ENCODE data around the gene VANGL2. TPM values are rescaled to one million over a fixed set of nuclear protein-coding genes. Genes with fewer than 3 reads are reported as not detected.
"Not testable (repeated sequence)": the region's sequence is repeated elsewhere in the genome, so short reads cannot be mapped to it uniquely, and the experiment has no call there.

VANGL2 gene
- total RNA-seq, 1 donor from 2014 or later: 2.1 TPM

DNA sequence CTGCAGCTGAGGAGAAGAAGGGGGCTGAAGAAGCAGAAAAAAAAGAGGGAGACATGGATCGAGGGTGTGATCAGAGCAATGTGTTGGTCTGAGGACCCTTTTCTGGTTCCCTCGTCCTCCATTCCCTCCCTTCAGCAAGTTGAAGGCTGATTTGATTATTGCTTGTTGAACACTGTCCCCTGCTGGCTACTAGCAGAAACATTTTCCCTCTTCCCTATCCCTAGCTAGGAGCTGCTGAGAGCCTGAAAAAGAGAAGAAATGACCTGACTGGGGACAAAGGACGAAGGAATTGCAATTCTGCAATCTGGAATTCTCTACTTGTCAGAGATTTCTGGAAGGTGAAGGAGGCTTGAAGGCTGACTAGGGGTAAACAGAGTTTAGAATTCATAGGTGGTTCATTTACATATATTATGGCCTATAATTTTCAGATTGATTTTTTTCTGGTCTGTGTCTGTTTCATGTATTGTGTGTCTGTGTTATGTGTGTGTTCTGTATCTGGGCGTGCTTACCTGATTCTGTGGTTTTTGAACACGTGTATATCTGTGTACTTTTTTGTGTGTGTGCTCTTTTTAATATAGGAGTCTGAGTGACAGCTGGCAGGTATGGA lies 23.7 kb upstream of the VANGL2 start:
- Histone ChIP-seq H3K4me1 (peaks cover 20% of the 10 kb centered on the region), H3K9me3 (replicated peaks) (no peaks in the 10 kb centered on the region), H3K4me3 (no peak overlapping the region), H3K27ac (replicated peaks) (peak overlapping the region; percentile 70), H3K36me3 (no peaks in the 10 kb centered on the region), H3K27me3 (ENCODE audit: low read depth) (peaks cover 22% of the 10 kb centered on the region)
- DNase-seq: no peak
- intact Hi-C loops (cut with micrococcal nuclease): no loop called here
- TF ChIP-seq CTCF (IDR thresholded peaks at IDR 0.05; ENCODE audit: borderline replicate concordance): peak; percentile 93

GRCh38 chr1:160377585-160378206 lies 22.7 kb upstream of the VANGL2 start:
- H3K9me3 ChIP-seq (replicated peaks): no peaks in the 10 kb centered on the region
- no peak overlapping the region for H3K27ac ChIP-seq (replicated peaks)
- intact Hi-C loops (cut with micrococcal nuclease): no loop called here
- TF ChIP-seq CTCF (IDR thresholded peaks at IDR 0.05; ENCODE audit: borderline replicate concordance): no peak
- no peak overlapping the region for H3K4me3 ChIP-seq
- no peaks in the 10 kb centered on the region for H3K36me3 ChIP-seq
- no peak for DNase-seq
- peaks cover 20% of the 10 kb centered on the region for H3K4me1 ChIP-seq
- peaks cover 11% of the 10 kb centered on the region for H3K27me3 ChIP-seq (ENCODE audit: low read depth)

GRCh38 chr1:160384812-160385211 lies 15.6 kb upstream of the VANGL2 start:
- H3K27ac ChIP-seq (replicated peaks); H3K27me3 ChIP-seq (ENCODE audit: low read depth): not testable (repeated sequence)

GRCh38 chr1:160388406-160388805 lies 12.0 kb upstream of the VANGL2 start:
- H3K4me3 ChIP-seq; intact Hi-C loops (cut with micrococcal nuclease): not testable (repeated sequence)

More at GRCh38 chr1:160384812-160385211, 15.6 kb upstream of the VANGL2 start:
- H3K36me3 ChIP-seq; H3K9me3 ChIP-seq (replicated peaks); DNase-seq; intact Hi-C loops (cut with micrococcal nuclease); H3K4me1 ChIP-seq; H3K4me3 ChIP-seq: not testable (repeated sequence)

DNA sequence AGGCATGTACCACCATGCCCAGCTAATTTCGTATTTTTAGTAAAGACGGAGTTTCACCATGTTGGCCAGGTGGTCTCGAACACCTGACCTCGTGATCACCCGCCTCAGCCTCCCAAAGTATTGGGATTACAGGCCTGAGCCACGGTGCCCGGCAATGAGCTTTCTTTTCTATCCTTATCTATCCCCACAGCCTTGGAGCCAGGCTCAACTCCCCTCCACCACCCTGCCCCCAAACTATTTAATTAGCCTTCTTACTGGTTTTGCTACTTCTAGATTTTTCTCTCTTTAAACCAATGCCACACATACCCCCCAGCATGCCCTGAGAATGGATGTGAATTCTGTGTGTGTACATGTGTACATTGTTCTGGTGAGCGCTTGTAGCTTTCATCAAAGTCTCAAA lies 5.7 kb upstream of the VANGL2 start:
- intact Hi-C loops (cut with micrococcal nuclease): no loop called here
- TF ChIP-seq CTCF (IDR thresholded peaks at IDR 0.05; ENCODE audit: borderline replicate concordance): no peak
- H3K27ac ChIP-seq (replicated peaks): no peak overlapping the region
- H3K4me3 ChIP-seq: no peak overlapping the region
- peaks cover 2% of the 10 kb centered on the region for H3K4me1 ChIP-seq
- no peaks in the 10 kb centered on the region for H3K36me3 ChIP-seq
- H3K9me3 ChIP-seq (replicated peaks): no peaks in the 10 kb centered on the region
- DNase-seq: no peak
- peaks cover 27% of the 10 kb centered on the region for H3K27me3 ChIP-seq (ENCODE audit: low read depth)

More at GRCh38 chr1:160388406-160388805, 12.0 kb upstream of the VANGL2 start:
- not testable (repeated sequence) for DNase-seq; H3K27ac ChIP-seq (replicated peaks); H3K4me1 ChIP-seq; H3K9me3 ChIP-seq (replicated peaks); H3K36me3 ChIP-seq
- H3K27me3 ChIP-seq (ENCODE audit: low read depth): peaks cover 15% of the 10 kb centered on the region

- Histone ChIP-seq H3K36me3 (no peaks in the 10 kb centered on the region), H3K27me3 (ENCODE audit: low read depth) (peaks cover 24% of the 10 kb centered on the region), H3K4me1 (peaks cover 32% of the 10 kb centered on the region), H3K4me3 (no peak overlapping the region), H3K27ac (replicated peaks) (no peak overlapping the region), H3K9me3 (replicated peaks) (no peaks in the 10 kb centered on the region)
- intact Hi-C loops (cut with micrococcal nuclease): no loop called here
- TF ChIP-seq CTCF (IDR thresholded peaks at IDR 0.05; ENCODE audit: borderline replicate concordance): no peak
- no peak for DNase-seq
These were observed 2.7 kb upstream of the VANGL2 start for GRCh38 chr1:160397651-160398050.
